Panc1 (cell line): ENCODE results near the gene TMTC1. TPM values are rescaled to one million over a fixed set of nuclear protein-coding genes. Genes with fewer than 3 reads are reported as not detected.

ENCODE experiments used
- ATAC-seq: fragments of 200-7000 bp; cut with Tn5 transposase; 2 replicates; pipeline ENCODE4 v1.9.1; 2020; ENCODE audit warnings: mild to moderate bottlenecking, moderate library complexity
- BruUV-seq: library from RNA; stranded (reverse); fragments of 400-500 nt; replicated peaks from 2 replicates; lab custom pipeline; 2021; lab: Mats Ljungman, UMichigan
- CTCF ChIA-PET: fragments of 300-600 bp; sonication (Branson Sonifier 250); formaldehyde crosslinking; loops from one replicate; lab custom pipeline; 2022; ENCODE audit warnings: antibody characterized with exemption; lab: Charles Lee
- POLR2A ChIA-PET: fragments of 300-600 bp; sonication (Branson Sonifier 250); formaldehyde crosslinking; loops from one replicate; lab custom pipeline; 2022; ENCODE audit warnings: antibody characterized with exemption; lab: Charles Lee
- DNase-seq: peaks from one replicate; pipeline ENCODE4 v3.0.0-alpha.2; 2010; ENCODE audit warnings: low read depth, low spot score
- H3K27ac ChIP-seq: 2 replicates; pipeline ENCODE4 v1.5.1; 2011; ENCODE audit warnings: mild to moderate bottlenecking, low read length, inconsistent platforms
- H3K27me3 ChIP-seq: fragments of 200-500 bp; sonication (Bioruptor generic); 2 replicates; pipeline ENCODE4 v1.6.0; 2014; ENCODE audit warnings: low read length, inconsistent platforms; ENCODE audit not compliant: control insufficient read depth, insufficient read depth
- H3K36me3 ChIP-seq: fragments of 200-500 bp; sonication (Bioruptor generic); 2 replicates; pipeline ENCODE4 v1.5.1; 2014; ENCODE audit warnings: inconsistent platforms, mild to moderate bottlenecking, low read length, moderate library complexity; ENCODE audit not compliant: control insufficient read depth, insufficient read depth
- H3K4me1 ChIP-seq: 2 replicates; pipeline ENCODE4 v1.5.1; 2011; ENCODE audit warnings: inconsistent platforms, mild to moderate bottlenecking, low read length, moderate library complexity; ENCODE audit not compliant: control insufficient read depth, insufficient read depth
- H3K4me3 ChIP-seq, 2 experiments: 2 replicates each; pipeline ENCODE4 v1.5.1; 2011 to 2012; ENCODE audit warnings: low read depth in 2 of 2, low read length in 2 of 2, mild to moderate bottlenecking in 2 of 2, inconsistent platforms in 1 of 2, moderate library complexity in 1 of 2
- H3K9me3 ChIP-seq: fragments of 200-500 bp; sonication (Bioruptor generic); 2 replicates; pipeline ENCODE4 v1.5.1; 2014; ENCODE audit warnings: low read depth, mild to moderate bottlenecking, inconsistent platforms, low read length, moderate library complexity; ENCODE audit not compliant: control insufficient read depth, insufficient read depth
- POLR2AphosphoS5 ChIP-seq: IDR thresholded peaks from 2 replicates; pipeline ENCODE4 v1.6.1; 2012; ENCODE audit warnings: mild to moderate bottlenecking, low read depth, low read length, moderate library complexity
- SIN3A ChIP-seq: IDR thresholded peaks from 2 replicates; pipeline ENCODE4 v1.6.1; 2012; ENCODE audit warnings: low read depth, mild to moderate bottlenecking, low read length, moderate library complexity, borderline replicate concordance; ENCODE audit not compliant: insufficient read depth
- TCF7L2 ChIP-seq: IDR thresholded peaks from 2 replicates; pipeline ENCODE4 v1.6.1; 2011; ENCODE audit warnings: mild to moderate bottlenecking, low read depth, low read length, inconsistent platforms
- in situ Hi-C: cut with HindIII; loops from 2 replicates; pipeline ENCODE4 v1.10.0; 2016; ENCODE audit warnings: low sequenced_read_pairs, low pct_unique_long_range_greater_than_20kb
- intact Hi-C: fragments of 100-400 bp; cut with micrococcal nuclease; formaldehyde crosslinking; loops from one replicate; pipeline ENCODE4 v1.10.0; 2022; ENCODE audit not compliant: unreplicated experiment
- total RNA-seq: library from RNA; stranded (reverse); gene quantifications from one replicate; pipeline ENCODE4 v1.2.1, GENCODE V29; 2021; ENCODE audit not compliant: unreplicated experiment
- TF ChIP-seq, protein P1 (sequence below), 2 experiments: IDR thresholded peaks; 2 replicates each; pipeline ENCODE4 v1.6.1; 2011 to 2012; ENCODE audit warnings: low read depth in 2 of 2, control low read depth in 1 of 2, low read length in 1 of 2, mild to moderate bottlenecking in 1 of 2, moderate library complexity in 1 of 2; ENCODE audit not compliant: insufficient read depth in 1 of 2
- TF ChIP-seq, protein P2 (sequence below): fragments of 450-650 bp; IDR thresholded peaks from 2 replicates; pipeline ENCODE4 v1.5.1; 2017; ENCODE audit warnings: mild to moderate bottlenecking

Gene TMTC1
- total RNA-seq, 1 experiment from 2014 or later = 0.28 TPM

GRCh38 chr12:29671742-29672141, 112.0 kb downstream of the TMTC1 start:
- TF ChIP-seq POLR2AphosphoS5 (no peak), SIN3A (no peak), TCF7L2 (no peak)
- TF ChIP-seq, protein P1, sequence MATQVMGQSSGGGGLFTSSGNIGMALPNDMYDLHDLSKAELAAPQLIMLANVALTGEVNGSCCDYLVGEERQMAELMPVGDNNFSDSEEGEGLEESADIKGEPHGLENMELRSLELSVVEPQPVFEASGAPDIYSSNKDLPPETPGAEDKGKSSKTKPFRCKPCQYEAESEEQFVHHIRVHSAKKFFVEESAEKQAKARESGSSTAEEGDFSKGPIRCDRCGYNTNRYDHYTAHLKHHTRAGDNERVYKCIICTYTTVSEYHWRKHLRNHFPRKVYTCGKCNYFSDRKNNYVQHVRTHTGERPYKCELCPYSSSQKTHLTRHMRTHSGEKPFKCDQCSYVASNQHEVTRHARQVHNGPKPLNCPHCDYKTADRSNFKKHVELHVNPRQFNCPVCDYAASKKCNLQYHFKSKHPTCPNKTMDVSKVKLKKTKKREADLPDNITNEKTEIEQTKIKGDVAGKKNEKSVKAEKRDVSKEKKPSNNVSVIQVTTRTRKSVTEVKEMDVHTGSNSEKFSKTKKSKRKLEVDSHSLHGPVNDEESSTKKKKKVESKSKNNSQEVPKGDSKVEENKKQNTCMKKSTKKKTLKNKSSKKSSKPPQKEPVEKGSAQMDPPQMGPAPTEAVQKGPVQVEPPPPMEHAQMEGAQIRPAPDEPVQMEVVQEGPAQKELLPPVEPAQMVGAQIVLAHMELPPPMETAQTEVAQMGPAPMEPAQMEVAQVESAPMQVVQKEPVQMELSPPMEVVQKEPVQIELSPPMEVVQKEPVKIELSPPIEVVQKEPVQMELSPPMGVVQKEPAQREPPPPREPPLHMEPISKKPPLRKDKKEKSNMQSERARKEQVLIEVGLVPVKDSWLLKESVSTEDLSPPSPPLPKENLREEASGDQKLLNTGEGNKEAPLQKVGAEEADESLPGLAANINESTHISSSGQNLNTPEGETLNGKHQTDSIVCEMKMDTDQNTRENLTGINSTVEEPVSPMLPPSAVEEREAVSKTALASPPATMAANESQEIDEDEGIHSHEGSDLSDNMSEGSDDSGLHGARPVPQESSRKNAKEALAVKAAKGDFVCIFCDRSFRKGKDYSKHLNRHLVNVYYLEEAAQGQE (IDR thresholded peaks at IDR 0.05; ENCODE audit: insufficient read depth in 1 of 2, low read depth in 2 of 2, low read length in 1 of 2) = no peak
- TF ChIP-seq, protein P2, sequence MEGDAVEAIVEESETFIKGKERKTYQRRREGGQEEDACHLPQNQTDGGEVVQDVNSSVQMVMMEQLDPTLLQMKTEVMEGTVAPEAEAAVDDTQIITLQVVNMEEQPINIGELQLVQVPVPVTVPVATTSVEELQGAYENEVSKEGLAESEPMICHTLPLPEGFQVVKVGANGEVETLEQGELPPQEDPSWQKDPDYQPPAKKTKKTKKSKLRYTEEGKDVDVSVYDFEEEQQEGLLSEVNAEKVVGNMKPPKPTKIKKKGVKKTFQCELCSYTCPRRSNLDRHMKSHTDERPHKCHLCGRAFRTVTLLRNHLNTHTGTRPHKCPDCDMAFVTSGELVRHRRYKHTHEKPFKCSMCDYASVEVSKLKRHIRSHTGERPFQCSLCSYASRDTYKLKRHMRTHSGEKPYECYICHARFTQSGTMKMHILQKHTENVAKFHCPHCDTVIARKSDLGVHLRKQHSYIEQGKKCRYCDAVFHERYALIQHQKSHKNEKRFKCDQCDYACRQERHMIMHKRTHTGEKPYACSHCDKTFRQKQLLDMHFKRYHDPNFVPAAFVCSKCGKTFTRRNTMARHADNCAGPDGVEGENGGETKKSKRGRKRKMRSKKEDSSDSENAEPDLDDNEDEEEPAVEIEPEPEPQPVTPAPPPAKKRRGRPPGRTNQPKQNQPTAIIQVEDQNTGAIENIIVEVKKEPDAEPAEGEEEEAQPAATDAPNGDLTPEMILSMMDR = no peak
- intact Hi-C loops (no loop called here), in situ Hi-C loops (no loop called here)
- Histone ChIP-seq H3K36me3 (no peaks in the 10 kb centered on the region), H3K4me3 (no peak overlapping the region), H3K27me3 (no peaks in the 10 kb centered on the region), H3K9me3 (no peaks in the 10 kb centered on the region), H3K27ac (no peak overlapping the region), H3K4me1 (no peaks in the 10 kb centered on the region)
- ChIA-PET CTCF (no interaction called here), POLR2A (no interaction called here)
- DNase-seq (no peak), ATAC-seq (no peak)
- BruUV-seq = no TSS peak

- no peaks in the 10 kb centered on the region for H3K36me3 ChIP-seq
- CTCF ChIA-PET = no interaction called here
- POLR2A ChIA-PET = no interaction called here
- in situ Hi-C loops (no loop called here), intact Hi-C loops (no loop called here)
- no peak for ATAC-seq
- H3K27ac ChIP-seq = no peak overlapping the region
- no TSS peak for BruUV-seq
- no peaks in the 10 kb centered on the region for H3K9me3 ChIP-seq
- TF ChIP-seq SIN3A (no peak), TCF7L2 (no peak), POLR2AphosphoS5 (no peak)
- TF ChIP-seq, protein P2 = no peak
- H3K4me1 ChIP-seq = no peaks in the 10 kb centered on the region
- H3K4me3 ChIP-seq = no peak overlapping the region
- DNase-seq = no peak
- no peaks in the 10 kb centered on the region for H3K27me3 ChIP-seq
These were observed 116.7 kb downstream of the TMTC1 start for GRCh38 chr12:29667011-29667410.

DNA sequence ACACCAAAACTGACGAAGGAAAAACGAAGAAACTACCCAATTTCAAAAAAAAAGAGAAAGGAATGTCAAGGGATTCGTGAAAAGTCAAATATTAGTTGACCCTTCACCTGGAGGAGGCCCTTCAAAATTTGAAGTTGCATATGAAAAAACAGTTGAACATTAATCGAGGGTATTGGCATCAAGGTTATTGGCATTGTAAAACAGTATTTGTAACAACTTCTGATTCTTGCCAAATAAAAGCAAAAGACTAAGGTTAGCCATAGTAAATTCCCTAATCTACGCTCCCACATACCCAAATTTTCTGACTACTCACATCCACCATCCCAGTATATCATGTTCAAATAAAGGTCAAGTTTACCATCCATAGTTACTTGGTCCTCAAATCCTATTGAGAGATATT, 118.6 kb downstream of the TMTC1 start:
- Histone ChIP-seq H3K9me3 (no peaks in the 10 kb centered on the region), H3K4me1 (no peaks in the 10 kb centered on the region), H3K27me3 (no peaks in the 10 kb centered on the region), H3K36me3 (no peaks in the 10 kb centered on the region), H3K27ac (no peak overlapping the region), H3K4me3 (no peak overlapping the region)
- no TSS peak for BruUV-seq
- intact Hi-C loops (no loop called here), in situ Hi-C loops (no loop called here)
- ChIA-PET POLR2A (no interaction called here), CTCF (no interaction called here)
- TF ChIP-seq, protein P2 = no peak
- no peak for TF ChIP-seq TCF7L2
- TF ChIP-seq, protein P1 (IDR thresholded peaks at IDR 0.05; ENCODE audit: insufficient read depth in 1 of 2, low read depth in 2 of 2, low read length in 1 of 2) = no peak
- no peak for TF ChIP-seq SIN3A
- ATAC-seq = no peak
- DNase-seq = no peak
